Osteoblast (primary cell): Measurements from ENCODE around the gene TLE3. TPM values are rescaled to one million over a fixed set of nuclear protein-coding genes. Genes with fewer than 3 reads are reported as not detected.

Experiments used
- DNase-seq: peaks from one replicate; pipeline ENCODE4 v3.0.0; 2011; ENCODE audit warnings: low spot score, mixed read lengths; ENCODE audit not compliant: insufficient read length; ENCODE audit errors: missing footprints
- H2AFZ ChIP-seq: 2 replicates; pipeline ENCODE4 v1.6.0; 2011; ENCODE audit warnings: mild to moderate bottlenecking, low read length
- H3K27ac ChIP-seq: 2 replicates; pipeline ENCODE4 v1.5.1; 2011; ENCODE audit warnings: mild to moderate bottlenecking, low read depth, low read length, moderate library complexity
- H3K27me3 ChIP-seq: 2 replicates; pipeline ENCODE4 v1.6.0; 2012; ENCODE audit warnings: mild to moderate bottlenecking, control low read depth, inconsistent platforms, low read length, moderate library complexity; ENCODE audit not compliant: insufficient read depth
- H3K36me3 ChIP-seq: 2 replicates; pipeline ENCODE4 v1.5.1; 2011; ENCODE audit warnings: mild to moderate bottlenecking, low read length, control low read depth, moderate library complexity; ENCODE audit not compliant: insufficient read depth
- H3K4me1 ChIP-seq: 2 replicates; pipeline ENCODE4 v1.5.1; 2011; ENCODE audit warnings: mild to moderate bottlenecking, low read length, control low read depth, moderate library complexity; ENCODE audit not compliant: insufficient read depth
- H3K4me2 ChIP-seq: 2 replicates; pipeline ENCODE4 v1.6.0; 2011; ENCODE audit warnings: mild to moderate bottlenecking, low read length; ENCODE audit not compliant: insufficient read depth
- H3K4me3 ChIP-seq: fragments of 200-600 bp; sonication (generic); 3 replicates; pipeline ENCODE4 v1.5.1; 2012; ENCODE audit warnings: mild to moderate bottlenecking, low read length, inconsistent platforms; ENCODE audit not compliant: insufficient read depth
- H3K79me2 ChIP-seq: 2 replicates; pipeline ENCODE4 v1.6.0; 2012; ENCODE audit warnings: mild to moderate bottlenecking, low read length, control low read depth, inconsistent platforms; ENCODE audit not compliant: insufficient read depth
- H3K9me3 ChIP-seq: 2 replicates; pipeline ENCODE4 v1.5.1; 2011; ENCODE audit warnings: low read depth, low read length, control low read depth
- H4K20me1 ChIP-seq: 2 replicates; pipeline ENCODE4 v1.6.0; 2012; ENCODE audit warnings: mild to moderate bottlenecking, low read length, control low read depth; ENCODE audit not compliant: insufficient read depth
- CTCF ChIP-seq: IDR thresholded peaks from 2 replicates; pipeline ENCODE4 v1.5.1; 2011; ENCODE audit warnings: mild to moderate bottlenecking, low read depth, low read length, moderate library complexity; ENCODE audit errors: extremely low read depth
- total RNA-seq: library from RNA; depleted of rRNA; stranded (reverse); fragments of >200 nt; gene quantifications from 2 replicates; pipeline ENCODE4 v1.2.3, GENCODE V29; 2012

Gene TLE3
- total RNA-seq, 1 donor: 29.7 TPM

- no peak for TF ChIP-seq CTCF
- Histone ChIP-seq H3K79me2 (no peaks in the 10 kb centered on the region), H2AFZ (no peak overlapping the region), H3K27ac (no peak overlapping the region), H3K4me2 (no peak overlapping the region), H3K36me3 (peaks cover 13% of the 10 kb centered on the region), H3K27me3 (no peaks in the 10 kb centered on the region), H3K9me3 (no peaks in the 10 kb centered on the region), H3K4me3 (no peak overlapping the region), H4K20me1 (peaks cover 11% of the 10 kb centered on the region), H3K4me1 (no peaks in the 10 kb centered on the region)
- DNase-seq: no peak
These were observed 54.1 kb downstream of the TLE3 start for GRCh38 chr15:70043590-70043989.

- Histone ChIP-seq H3K79me2 (no peaks in the 10 kb centered on the region), H4K20me1 (peaks cover 11% of the 10 kb centered on the region), H3K9me3 (no peaks in the 10 kb centered on the region), H3K4me1 (no peaks in the 10 kb centered on the region), H3K27ac (no peak overlapping the region), H3K4me2 (no peak overlapping the region), H3K27me3 (peaks cover 4% of the 10 kb centered on the region), H3K4me3 (no peak overlapping the region), H2AFZ (no peak overlapping the region), H3K36me3 (peaks cover 5% of the 10 kb centered on the region)
- no peak for DNase-seq
- no peak for TF ChIP-seq CTCF
These were observed 55.0 kb downstream of the TLE3 start for GRCh38 chr15:70042553-70043214.

- H3K9me3 ChIP-seq: no peaks in the 10 kb centered on the region
- no peak overlapping the region for H3K27ac ChIP-seq
- H3K36me3 ChIP-seq: no peaks in the 10 kb centered on the region
- H3K4me2 ChIP-seq: no peak overlapping the region
- TF ChIP-seq CTCF: no peak
- peaks cover 21% of the 10 kb centered on the region for H3K27me3 ChIP-seq
- no peaks in the 10 kb centered on the region for H4K20me1 ChIP-seq
- H2AFZ ChIP-seq: no peak overlapping the region
- H3K4me1 ChIP-seq: no peaks in the 10 kb centered on the region
- no peaks in the 10 kb centered on the region for H3K79me2 ChIP-seq
- no peak overlapping the region for H3K4me3 ChIP-seq
- peak; percentile 35 for DNase-seq
These were observed 57.8 kb downstream of the TLE3 start for GRCh38 chr15:70039917-70040316.

- Histone ChIP-seq H3K79me2 (no peaks in the 10 kb centered on the region), H3K9me3 (no peaks in the 10 kb centered on the region), H2AFZ (no peak overlapping the region), H3K27me3 (peaks cover 21% of the 10 kb centered on the region), H4K20me1 (no peaks in the 10 kb centered on the region), H3K4me3 (no peak overlapping the region), H3K4me1 (no peaks in the 10 kb centered on the region), H3K27ac (no peak overlapping the region), H3K36me3 (no peaks in the 10 kb centered on the region), H3K4me2 (no peak overlapping the region)
- TF ChIP-seq CTCF: no peak
- DNase-seq: peak; percentile 54
These were observed 58.9 kb downstream of the TLE3 start for GRCh38 chr15:70038730-70039392.
